Right ventricle myocardium inferior (tissue), 1 donor: ENCODE results near the gene ALDH3A1. TPM values are rescaled to one million over a fixed set of nuclear protein-coding genes. Genes with fewer than 3 reads are reported as not detected.

ENCODE experiments used
- ATAC-seq: fragments of 200-7000 bp; cut with Tn5 transposase; one replicate; pipeline ENCODE4 v1.9.1; 2020; ENCODE audit warnings: mild to moderate bottlenecking, moderate library complexity
- DNase-seq: peaks from one replicate; pipeline ENCODE4 v3.0.0; 2021; ENCODE audit errors: missing footprints
- intact Hi-C: fragments of 100-400 bp; cut with DNase I; formaldehyde crosslinking; loops from one replicate; pipeline ENCODE4 v1.11.0; 2022
- total RNA-seq: library from RNA; stranded (reverse); fragmentation: NEBNext Ultra II Directional; extraction: Animal tissue kit (Norgen Biotek cat#: 25700); gene quantifications from one replicate; pipeline ENCODE4 v1.2.1, GENCODE V29; 2021
- donor health status: DM: no; HTN: yes; CAD: no; lungs with severe emphysema.

The ALDH3A1 gene
- total RNA-seq, 1 donor from 2014 or later: not detected

- DNase-seq (no peak), ATAC-seq (no peak)
- intact Hi-C loops: no loop called here
These were observed 35.6 kb downstream of the ALDH3A1 start for GRCh38 chr17:19712436-19713004.

GRCh38 chr17:19709841-19710240 lies 38.3 kb downstream of the ALDH3A1 start:
- DNase-seq (no peak), ATAC-seq (no peak)
- intact Hi-C loops: loop anchor here (10.0 kb wide), 1 partner anchor 45 kb away; no protein-coding TSS in a partner anchor

- no peak for DNase-seq
- intact Hi-C loops: loop anchor here (10.0 kb wide), 1 partner anchor 46 kb away; no protein-coding TSS in a partner anchor
- ATAC-seq: no peak
These were observed 39.5 kb downstream of the ALDH3A1 start for GRCh38 chr17:19708431-19709175.

- ATAC-seq (peak; percentile 71), DNase-seq (no peak)
- intact Hi-C loops: loop anchor here (10.0 kb wide), 1 partner anchor 47 kb away; no protein-coding TSS in a partner anchor
These were observed 40.3 kb downstream of the ALDH3A1 start for GRCh38 chr17:19707728-19708221.

- no peak for DNase-seq
- intact Hi-C loops: loop anchor here (10.0 kb wide), 1 partner anchor 48 kb away; no protein-coding TSS in a partner anchor
- no peak for ATAC-seq
These were observed 41.0 kb downstream of the ALDH3A1 start for GRCh38 chr17:19706791-19707727.

- intact Hi-C loops: loop anchor here (10.0 kb wide), 1 partner anchor 49 kb away; no protein-coding TSS in a partner anchor
- no peak for DNase-seq
- ATAC-seq: no peak
These were observed 42.0 kb downstream of the ALDH3A1 start for GRCh38 chr17:19705771-19706770.

- intact Hi-C loops: loop anchor here (10.0 kb wide), 1 partner anchor 50 kb away; no protein-coding TSS in a partner anchor
- no peak for ATAC-seq
- no peak for DNase-seq
These were observed 42.9 kb downstream of the ALDH3A1 start for GRCh38 chr17:19705201-19705600.

- peak; percentile 58 for ATAC-seq
These were observed 44.1 kb downstream of the ALDH3A1 start for GRCh38 chr17:19703828-19704613.

GRCh38 chr17:19703106-19703827 lies 44.8 kb downstream of the ALDH3A1 start:
- ATAC-seq (peak; percentile 50), DNase-seq (no peak)
- intact Hi-C loops: loop anchor here (10.0 kb wide), 1 partner anchor 52 kb away; no protein-coding TSS in a partner anchor

More at GRCh38 chr17:19703828-19704613, 44.1 kb downstream of the ALDH3A1 start:
- peak; percentile 74 for DNase-seq
- intact Hi-C loops: loop anchor here (10.0 kb wide), 1 partner anchor 51 kb away; no protein-coding TSS in a partner anchor

- DNase-seq (no peak), ATAC-seq (no peak)
- intact Hi-C loops: loop anchor here (10.0 kb wide), 1 partner anchor 53 kb away; no protein-coding TSS in a partner anchor
These were observed 45.9 kb downstream of the ALDH3A1 start for GRCh38 chr17:19702217-19702641.

Other genes starting within 250 kb of the ALDH3A1 start
- 4.6 TPM for gene SLC47A1, start 214.4 kb downstream of the ALDH3A1 start, total RNA-seq
- gene ALDH3A2, start 99.5 kb downstream of the ALDH3A1 start, total RNA-seq: 64.4 TPM
- not detected for gene SLC47A2, start 31.7 kb downstream of the ALDH3A1 start, total RNA-seq
- gene ULK2, start 119.6 kb upstream of the ALDH3A1 start, total RNA-seq: 14.7 TPM
- 16.4 TPM for gene AKAP10, start 229.5 kb upstream of the ALDH3A1 start, total RNA-seq